ENCODE measurements around the gene SPTSSB.

The SPTSSB gene, protein sequence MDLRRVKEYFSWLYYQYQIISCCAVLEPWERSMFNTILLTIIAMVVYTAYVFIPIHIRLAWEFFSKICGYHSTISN

DNA sequence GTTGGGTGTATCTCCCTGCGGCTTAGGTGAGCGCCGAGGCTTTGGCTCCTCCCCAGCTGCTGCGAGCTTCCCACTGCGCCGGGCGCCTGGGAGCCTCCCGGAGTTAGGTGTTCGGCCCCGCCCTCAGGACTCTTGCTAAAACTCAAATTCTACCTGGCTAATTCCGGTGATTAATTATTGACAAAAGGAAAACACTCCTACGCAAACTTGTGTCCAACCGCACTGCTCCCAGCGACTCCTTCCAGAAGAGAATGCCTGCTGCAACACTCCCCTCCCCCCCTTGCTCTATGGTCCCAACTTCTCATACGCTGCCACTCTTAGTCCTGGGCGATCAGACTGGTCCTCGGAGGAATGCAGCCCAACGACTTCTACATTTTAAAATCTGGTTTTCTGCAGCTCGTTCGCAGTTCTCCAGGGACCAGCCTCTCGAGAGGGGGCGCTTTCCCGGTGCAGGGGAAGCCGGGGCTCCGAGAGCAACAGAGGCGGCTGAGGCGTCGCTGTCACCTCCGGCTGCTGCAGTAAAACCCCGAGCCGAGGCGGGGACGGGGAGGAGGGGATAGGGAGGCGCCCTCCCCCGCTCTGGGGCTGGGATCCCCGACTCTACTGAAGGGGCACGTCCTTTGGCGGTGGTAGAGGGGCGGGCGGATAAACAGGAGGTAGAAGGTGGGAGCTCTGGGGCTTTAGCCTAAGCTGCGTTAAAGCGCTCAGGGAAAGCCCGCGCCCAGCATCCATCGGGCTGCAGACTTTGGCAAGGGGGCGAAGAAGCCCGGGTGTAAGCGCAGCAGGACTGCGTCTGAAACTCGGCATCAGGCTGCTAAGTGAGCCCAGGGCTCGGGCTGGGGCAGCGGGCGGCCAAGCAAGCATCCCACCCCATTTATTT, at the start of gene SPTSSB:
TSS of gene SPTSSB (minus strand) at position 77 of the 880 bp plus-strand sequence. CDS start 25,194 bp downstream, outside the sequence.
- intact Hi-C loops (cut with DNase I; ENCODE audit: low total_unique reads): no loop called here
- no peak for DNase-seq
- TF ChIP-seq, protein P1, sequence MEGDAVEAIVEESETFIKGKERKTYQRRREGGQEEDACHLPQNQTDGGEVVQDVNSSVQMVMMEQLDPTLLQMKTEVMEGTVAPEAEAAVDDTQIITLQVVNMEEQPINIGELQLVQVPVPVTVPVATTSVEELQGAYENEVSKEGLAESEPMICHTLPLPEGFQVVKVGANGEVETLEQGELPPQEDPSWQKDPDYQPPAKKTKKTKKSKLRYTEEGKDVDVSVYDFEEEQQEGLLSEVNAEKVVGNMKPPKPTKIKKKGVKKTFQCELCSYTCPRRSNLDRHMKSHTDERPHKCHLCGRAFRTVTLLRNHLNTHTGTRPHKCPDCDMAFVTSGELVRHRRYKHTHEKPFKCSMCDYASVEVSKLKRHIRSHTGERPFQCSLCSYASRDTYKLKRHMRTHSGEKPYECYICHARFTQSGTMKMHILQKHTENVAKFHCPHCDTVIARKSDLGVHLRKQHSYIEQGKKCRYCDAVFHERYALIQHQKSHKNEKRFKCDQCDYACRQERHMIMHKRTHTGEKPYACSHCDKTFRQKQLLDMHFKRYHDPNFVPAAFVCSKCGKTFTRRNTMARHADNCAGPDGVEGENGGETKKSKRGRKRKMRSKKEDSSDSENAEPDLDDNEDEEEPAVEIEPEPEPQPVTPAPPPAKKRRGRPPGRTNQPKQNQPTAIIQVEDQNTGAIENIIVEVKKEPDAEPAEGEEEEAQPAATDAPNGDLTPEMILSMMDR (IDR thresholded peaks at IDR 0.05): no peak
- H3K9me3 ChIP-seq: no peaks in the 10 kb centered on the region
- H3K4me1 ChIP-seq: peaks cover 0 to 20% (median 13%) of the 10 kb centered on the region in 4 donors
- H3K4me3 ChIP-seq: peak within 1 kb of the TSS; percentile 51 to 57
- no peak within 1 kb of the TSS for H3K27ac ChIP-seq
- H3K27me3 ChIP-seq: peaks cover 0 to 4% of the 10 kb centered on the region in 2 donors
- no peaks in the 10 kb centered on the region for H3K36me3 ChIP-seq

DNA sequence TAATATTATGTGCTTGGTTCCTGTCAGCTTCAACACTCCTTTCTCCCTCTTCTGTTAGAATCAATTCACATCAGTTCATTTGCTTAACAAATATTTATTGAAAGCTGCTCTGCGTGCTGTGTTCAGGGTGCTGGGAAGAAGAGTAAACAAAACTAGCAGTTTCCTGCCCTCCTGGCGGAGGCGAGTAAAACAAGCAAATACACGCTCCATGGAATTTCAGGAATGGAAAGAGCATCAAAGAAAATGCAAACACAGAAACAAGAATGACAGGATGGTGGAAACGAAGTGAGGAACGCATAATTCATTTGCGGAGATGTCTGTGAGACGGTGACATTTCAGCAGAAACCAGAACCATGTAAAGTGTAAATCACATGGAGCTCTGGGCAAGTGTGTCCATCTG, 49.4 kb upstream of the SPTSSB start:
- intact Hi-C loops (cut with DNase I; ENCODE audit: low total_unique reads): loop anchor here (5.0 kb wide), 1 partner anchor 148 kb away; no protein-coding TSS in a partner anchor

DNA sequence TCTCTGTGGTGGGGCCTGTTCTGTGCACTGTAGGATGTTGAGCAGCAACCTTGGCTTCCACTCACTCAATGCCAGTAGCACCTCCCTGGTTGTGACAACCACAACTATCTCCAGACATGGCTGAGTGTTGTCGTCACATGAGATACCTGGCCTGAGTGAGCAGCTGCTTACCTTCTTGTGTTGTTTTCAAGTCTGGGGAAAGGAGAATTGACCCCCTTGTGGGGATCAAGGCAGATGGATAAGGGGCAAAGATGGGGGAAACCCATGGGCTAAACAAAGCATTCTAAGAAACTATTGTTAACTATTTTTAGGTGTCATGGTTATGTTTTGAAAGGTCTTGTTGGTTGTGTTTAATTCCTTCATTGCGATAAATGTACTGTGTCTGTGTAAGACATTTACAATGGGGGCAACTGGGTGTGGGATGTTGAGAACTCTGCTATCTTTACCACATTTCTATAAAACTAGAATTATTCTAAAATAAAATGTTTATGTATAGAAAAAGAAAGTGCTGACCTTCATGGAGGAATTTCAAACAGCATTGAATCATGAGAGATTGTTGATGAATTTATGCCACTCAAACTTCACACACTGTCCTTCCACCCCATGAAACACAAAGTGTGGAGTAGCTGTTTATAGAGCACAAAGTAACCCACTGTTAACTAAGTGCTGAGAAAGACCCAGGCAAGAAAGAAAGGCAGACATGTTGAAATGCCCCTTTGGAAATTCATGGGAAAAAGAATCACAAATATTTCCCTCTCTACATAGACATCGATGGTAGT, 48.4 kb upstream of the SPTSSB start:
- H3K27ac ChIP-seq: no peak overlapping the region
- no peaks in the 10 kb centered on the region for H3K36me3 ChIP-seq
- TF ChIP-seq, protein P1 (IDR thresholded peaks at IDR 0.05): no peak
- DNase-seq: no peak
- no peaks in the 10 kb centered on the region for H3K9me3 ChIP-seq
- H3K4me1 ChIP-seq: peaks cover 0 to 19% (median 11%) of the 10 kb centered on the region in 4 donors
- H3K4me3 ChIP-seq: no peak overlapping the region
- no peaks in the 10 kb centered on the region for H3K27me3 ChIP-seq
- intact Hi-C loops (cut with DNase I; ENCODE audit: low total_unique reads): loop anchor here (5.0 kb wide), 1 partner anchor 147 kb away; no protein-coding TSS in a partner anchor

More for the DNA sequence above, 49.4 kb upstream of the SPTSSB start:
- TF ChIP-seq, protein P1 (IDR thresholded peaks at IDR 0.05): no peak
- H3K27me3 ChIP-seq: no peaks in the 10 kb centered on the region
- no peaks in the 10 kb centered on the region for H3K9me3 ChIP-seq
- DNase-seq: no peak
- H3K36me3 ChIP-seq: no peaks in the 10 kb centered on the region
- H3K27ac ChIP-seq: no peak overlapping the region
- H3K4me1 ChIP-seq: peaks cover 0 to 10% (median 7%) of the 10 kb centered on the region in 4 donors
- no peak overlapping the region for H3K4me3 ChIP-seq

DNA sequence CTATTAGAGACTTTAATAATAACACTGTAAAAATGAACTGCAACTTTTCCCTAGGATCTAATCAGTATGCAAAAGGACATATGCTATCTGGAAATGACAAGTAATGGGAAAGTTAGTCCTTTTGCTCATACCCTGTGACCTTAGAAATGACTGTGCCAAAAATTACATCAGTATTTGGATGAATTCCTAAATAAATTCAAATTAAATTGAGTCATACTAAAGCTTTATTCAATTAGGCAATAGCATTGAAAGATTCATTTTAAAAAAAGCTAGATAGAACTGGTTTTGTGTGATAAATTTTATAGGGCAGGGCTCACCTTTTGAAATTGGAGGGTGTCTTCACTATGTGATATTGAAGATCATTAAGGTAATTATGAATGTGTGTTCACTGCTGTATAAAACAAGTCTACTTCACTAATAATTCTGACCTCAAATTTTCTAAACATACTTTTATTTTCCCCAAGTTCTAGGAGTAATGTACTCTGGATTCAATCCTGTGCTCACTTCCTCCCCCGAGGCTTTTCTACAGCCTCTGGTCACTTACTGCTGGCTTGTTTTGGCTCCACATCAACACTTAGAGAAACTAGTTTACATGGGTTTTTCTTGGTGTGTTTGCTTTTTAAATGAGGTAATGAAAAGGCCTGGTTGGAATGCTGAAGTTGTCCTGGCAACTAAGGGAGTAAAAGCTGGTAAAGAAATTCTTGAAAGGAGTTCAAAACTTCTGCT, 44.4 kb upstream of the SPTSSB start:
- TF ChIP-seq, protein P1 (IDR thresholded peaks at IDR 0.05): no peak
- peak in 1 of 2 donors; percentile 28 for DNase-seq
- Histone ChIP-seq H3K4me3 (no peak overlapping the region), H3K9me3 (no peaks in the 10 kb centered on the region), H3K4me1 (peaks cover 0 to 33% (median 23%) of the 10 kb centered on the region in 4 donors), H3K36me3 (no peaks in the 10 kb centered on the region), H3K27me3 (no peaks in the 10 kb centered on the region), H3K27ac (peak overlapping the region; percentile 63 to 73)
- intact Hi-C loops (cut with DNase I; ENCODE audit: low total_unique reads): no loop called here

DNA sequence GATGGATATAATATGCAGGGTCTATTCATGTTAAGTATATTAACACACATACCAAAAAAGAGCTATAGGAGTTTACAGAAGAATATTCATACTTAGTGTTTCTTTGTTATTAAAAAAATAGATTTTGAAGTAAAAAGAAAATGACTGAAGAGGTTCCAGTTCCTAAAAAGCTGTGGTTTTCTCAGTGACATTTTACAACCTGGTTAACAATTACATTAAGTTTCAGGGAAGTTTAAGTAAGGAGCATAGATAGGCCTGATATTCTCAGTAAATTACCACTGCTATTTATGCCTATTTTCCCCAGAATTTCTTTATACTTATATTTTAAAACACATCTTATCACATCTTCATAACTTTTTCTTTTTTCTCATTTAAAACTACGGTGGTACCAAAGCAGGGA, 43.6 kb upstream of the SPTSSB start:
- Histone ChIP-seq H3K27me3 (no peaks in the 10 kb centered on the region), H3K27ac (peak overlapping the region in 1 of 2 donors; percentile 63), H3K9me3 (no peaks in the 10 kb centered on the region), H3K4me1 (peaks cover 0 to 33% (median 23%) of the 10 kb centered on the region in 4 donors), H3K36me3 (no peaks in the 10 kb centered on the region), H3K4me3 (no peak overlapping the region)
- TF ChIP-seq, protein P1 (IDR thresholded peaks at IDR 0.05): no peak
- intact Hi-C loops (cut with DNase I; ENCODE audit: low total_unique reads): no loop called here
- no peak for DNase-seq
